NCI-H510A (cell line): ENCODE measurements around the gene MAGI1.

Experiments used
- DNase-seq: peaks from one replicate; lab custom pipeline; 2025; lab: John Stamatoyannopoulos, UW

Gene MAGI1

DNA sequence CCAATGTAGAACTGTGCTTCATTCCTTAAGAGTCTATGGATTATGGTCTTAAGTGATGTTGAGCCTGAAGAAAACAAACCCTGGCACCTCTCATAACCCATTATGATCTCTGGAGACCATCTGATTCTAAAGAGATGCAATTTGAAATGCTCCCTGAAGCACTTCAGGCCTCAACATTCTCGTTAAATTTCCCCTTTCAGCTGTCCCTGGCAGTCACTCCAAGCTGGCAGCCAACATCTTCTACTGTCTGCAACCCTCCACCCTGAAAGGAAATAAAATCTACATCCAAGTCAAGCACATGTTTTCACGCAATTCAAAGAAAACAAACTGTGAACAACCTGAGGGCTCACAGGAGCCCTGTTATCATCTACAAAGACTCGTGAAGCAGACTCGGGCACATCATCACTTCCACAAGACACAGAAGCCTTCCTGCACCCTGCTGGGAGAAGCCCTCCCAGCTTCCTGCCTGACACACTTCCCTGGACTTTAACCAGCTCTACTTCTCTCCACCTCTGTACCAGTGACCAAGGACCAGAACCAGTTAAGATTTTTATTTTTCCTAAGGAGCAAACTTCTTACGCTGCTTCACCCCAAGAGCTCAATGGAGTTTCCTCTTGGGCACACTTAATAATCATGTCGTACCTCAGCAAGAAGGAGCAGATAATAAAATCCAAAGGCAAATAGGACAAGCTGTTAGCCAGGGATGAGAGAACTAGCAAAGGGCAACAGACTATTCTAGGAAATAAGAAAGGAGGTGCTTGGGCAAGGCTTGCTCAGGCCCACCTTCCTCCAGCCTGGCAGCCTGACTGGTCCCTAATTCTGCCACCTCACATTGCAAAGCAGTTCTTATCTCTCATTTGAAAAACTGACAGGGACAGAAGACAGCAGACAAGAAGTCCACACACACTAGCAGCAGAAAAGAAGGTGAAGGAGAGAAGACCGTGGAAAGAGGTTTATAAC is 67.1 kb downstream of the MAGI1 start:
- DNase-seq, result no peak

DNA sequence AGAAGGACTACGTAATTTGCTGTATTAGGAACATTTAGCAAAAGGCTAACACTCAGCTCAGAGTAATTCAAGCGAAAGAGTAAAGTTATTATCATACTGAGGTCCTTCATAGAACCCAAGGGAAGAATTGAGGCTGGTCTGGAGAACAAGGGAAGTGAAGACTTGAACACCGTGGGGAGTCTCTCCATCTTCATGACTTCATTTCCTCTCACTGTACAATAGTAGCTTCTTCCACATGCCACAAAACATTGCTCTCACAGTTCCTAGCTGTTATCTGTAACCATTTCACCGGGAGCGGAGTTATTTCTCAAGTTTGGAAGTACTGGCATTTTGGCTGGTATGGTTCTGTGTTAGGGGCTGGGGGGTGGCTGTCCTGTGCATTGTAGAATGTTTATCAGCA is 69.7 kb downstream of the MAGI1 start:
- DNase-seq, result no peak

DNA sequence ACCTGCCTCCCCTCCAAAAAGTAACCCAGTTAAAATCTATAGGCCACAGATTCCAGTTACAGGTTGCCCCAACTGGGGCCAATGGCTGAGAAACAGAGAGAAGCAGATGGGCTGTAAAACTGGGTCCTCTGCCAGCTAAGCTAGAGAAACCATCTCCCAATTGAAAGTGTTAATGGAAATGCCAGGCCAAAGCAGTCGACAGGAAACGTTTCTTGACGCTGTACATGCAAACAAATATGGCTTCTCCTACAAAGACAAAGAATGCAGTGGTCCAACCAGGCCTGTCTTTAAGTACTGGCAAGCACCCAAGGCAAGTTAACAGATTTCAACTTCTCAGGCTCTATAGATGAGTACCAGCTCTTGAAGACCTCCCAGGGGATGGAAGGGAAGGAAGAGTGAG is 71.3 kb downstream of the MAGI1 start:
- DNase-seq, result no peak

DNA sequence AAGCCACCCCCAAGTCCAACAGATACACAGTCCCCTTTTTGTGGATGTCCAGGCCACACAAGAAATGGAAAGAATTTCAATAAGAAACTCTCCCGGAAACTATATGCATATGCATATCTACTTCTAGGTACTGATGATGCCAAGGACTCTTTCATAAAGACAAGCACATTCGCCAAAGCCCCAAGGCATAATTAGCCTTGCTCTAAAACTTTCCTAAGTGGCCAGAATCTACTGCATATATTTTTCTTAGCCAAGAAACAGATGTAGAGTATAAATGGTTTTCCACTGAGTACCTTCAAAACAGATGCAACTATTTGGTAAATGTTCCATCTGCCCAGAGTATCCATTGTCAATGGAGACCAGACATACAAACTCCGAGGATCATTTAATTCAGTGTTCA is 73.9 kb downstream of the MAGI1 start:
- DNase-seq, result no peak

DNA sequence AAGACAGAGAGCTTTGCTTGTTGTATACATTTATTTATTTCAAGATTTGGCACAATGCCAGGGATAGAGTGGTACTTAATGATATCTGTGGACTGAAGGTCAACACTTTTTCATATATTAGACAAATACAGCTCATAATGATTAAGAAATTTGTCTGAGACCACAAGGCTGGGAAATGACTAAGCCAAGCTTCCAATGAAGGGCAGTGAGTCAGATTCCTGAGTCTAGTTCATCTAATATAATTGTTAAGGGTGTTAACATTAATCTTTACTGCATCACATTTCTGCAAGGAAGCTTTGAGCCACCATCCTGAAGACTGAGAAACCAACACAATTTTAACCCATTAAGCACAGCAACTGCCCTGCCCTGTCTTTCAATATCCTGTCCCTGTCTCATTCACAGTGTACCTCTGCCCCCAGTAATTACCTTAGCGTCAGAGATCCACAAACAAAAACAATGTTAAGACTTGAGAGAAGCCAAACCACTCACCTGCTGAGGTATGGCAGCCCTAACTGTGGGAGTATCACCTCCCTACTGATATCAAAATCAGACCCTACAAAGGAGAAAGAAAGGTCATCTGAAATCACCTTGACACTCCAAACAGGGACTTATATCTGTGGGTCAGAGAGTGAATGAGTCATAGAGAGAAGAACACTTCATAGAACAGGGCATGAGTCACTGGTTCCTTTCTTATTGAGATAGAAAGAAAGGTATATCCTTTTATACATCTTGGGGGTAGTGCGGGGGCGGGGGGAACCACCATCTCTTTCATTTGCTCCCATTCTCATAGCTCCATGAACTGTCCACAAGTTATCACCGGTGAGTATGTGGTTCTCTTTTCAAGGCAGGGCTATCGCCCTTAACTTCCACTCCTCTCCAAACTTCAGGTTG is 74.7 kb downstream of the MAGI1 start:
- no peak for DNase-seq

DNA sequence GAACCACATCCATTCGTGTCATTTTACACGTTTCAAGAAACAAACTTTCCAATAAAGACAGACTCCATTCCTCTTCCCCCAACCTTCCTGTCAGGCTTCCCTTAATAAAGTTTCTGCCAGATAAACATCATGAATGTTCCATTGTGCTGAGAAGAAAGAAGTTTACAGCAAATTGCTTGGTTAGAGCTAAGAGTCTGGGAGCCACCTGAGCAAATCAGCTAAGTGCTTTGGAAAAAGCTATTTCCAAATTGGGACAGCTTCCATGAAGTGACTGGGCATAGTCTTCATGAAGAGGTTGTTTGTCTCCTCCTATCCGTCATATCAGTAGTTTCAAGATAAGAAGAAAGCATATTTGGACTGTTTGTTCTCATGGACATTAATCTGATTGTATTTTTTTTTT is 77.0 kb downstream of the MAGI1 start:
- DNase-seq, result no peak

DNA sequence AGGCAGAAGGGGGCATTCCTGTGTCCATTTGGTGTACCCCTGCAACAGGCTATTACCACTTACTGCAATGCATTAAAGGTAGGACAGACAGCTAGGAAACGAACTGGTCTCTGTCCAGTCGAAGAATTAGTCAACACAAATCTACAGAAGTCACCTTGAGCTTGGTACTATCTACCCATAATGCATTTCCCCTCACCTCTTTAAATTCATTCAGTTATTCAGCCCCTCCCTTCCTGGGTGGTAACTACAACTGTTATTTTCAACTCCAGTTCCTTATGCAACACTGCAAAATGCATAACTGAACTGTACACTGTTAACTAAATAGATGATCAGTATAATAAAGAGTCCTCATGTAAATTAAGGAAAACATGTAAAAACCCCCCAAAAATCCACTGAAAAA is 77.6 kb downstream of the MAGI1 start:
- DNase-seq, result no peak

DNA sequence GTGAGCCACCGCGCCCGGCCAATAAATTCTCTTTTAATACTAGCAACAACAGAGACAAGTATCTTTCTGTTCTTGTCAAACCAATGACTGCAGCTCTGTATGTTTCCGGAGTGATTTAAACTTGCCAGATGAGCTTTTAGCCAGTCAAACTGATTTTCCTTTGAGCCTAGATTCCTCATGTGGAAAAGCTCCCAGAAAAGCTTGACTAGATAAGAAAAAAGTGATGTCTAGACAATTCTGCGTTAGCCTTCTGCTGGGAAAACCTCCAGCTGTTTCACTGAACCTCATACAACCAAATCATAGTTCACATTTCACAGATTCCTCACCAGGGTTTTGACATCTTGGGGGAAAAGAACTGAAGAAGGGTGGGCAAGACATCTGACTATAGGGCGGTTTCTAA is 78.6 kb downstream of the MAGI1 start:
- DNase-seq, result no peak

DNA sequence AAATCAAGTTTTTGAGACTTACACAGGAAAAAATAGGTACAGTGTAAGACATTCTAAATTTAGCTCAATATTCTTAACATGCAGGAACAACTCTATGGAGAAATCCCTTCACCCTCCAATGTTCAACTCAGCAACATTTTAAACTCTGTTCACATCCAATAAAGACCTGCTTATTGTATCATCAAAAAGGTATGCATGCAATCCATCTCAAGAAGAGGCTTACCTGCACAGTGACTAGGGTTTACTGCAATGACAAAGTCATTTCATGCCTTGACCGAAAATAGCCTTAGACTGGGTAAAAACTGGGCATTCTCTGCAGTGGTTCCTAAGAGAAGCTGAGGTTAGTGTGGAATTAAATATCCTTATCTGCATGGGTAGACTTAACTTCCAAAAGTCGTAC is 80.5 kb downstream of the MAGI1 start:
- no peak for DNase-seq

DNA sequence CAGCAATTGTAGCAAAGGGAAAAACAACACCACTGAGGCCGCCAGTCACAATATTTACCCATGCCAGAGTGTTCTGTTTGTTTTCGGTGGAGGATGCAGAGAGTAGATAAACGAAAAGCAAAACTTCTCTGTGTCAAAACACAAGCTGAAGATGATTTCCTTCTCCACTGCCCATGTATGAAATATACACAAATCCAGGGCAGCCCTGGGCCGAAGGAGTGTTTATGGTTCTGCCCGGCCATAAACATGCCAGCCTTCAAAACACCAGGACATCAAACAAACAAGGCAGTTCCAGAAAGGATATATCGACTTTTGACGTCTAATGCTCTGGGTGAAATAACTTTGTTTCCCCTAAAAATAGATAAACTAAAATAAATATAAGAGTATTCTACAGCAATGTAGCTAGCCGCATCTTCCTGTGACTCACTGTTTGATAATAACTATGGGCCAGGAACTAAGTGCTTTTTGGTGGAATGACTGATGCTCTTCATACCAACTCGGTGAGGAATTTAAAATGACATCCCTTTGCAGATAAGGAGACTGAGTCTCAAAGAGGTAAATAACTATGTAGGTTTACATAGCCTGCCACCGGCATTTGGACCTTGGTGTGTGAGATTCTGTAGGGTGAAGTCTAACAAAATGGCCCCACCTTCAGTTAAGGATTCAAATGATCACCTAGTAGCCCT is 82.8 kb downstream of the MAGI1 start:
- no peak for DNase-seq

DNA sequence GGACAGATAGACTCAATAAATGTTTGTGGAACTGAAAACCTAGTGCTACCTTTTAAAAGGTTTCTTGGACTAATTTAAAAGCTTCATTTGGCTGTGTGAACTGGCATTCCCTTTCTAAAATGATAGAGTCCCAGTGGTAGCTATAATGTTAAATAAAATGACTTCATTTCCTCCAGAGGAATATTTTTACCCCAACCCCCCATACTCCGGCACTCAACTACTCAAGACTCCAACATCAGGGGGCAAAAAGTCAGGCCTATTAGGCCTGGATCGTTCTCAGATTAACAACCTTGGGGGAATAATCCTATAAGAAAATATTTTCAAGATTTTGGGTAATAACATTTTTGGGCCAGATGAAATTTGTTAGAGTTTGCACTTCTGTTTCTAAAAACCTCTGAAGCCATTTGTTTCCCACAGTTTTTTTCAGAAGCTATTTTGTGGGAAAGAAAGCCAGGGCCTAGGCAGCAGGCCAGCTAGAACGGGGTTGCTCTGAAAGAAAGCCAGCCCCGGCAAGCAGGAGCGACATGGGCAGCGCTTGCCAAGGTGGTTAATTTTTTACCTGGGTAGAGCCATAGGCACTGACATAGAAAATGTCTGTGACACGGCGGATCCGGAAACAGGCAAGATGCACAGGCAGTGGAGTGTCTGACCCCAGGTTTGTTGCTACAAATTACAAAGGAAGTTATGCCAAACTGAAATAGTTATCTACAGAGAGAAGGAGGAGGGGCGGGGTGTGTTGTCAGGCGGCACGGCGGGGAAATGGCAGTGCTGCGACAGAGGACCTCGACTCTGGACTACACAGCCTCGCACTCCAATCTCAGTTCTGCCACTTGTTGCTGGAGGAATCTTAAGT is 84.6 kb downstream of the MAGI1 start:
- DNase-seq, result no peak

DNA sequence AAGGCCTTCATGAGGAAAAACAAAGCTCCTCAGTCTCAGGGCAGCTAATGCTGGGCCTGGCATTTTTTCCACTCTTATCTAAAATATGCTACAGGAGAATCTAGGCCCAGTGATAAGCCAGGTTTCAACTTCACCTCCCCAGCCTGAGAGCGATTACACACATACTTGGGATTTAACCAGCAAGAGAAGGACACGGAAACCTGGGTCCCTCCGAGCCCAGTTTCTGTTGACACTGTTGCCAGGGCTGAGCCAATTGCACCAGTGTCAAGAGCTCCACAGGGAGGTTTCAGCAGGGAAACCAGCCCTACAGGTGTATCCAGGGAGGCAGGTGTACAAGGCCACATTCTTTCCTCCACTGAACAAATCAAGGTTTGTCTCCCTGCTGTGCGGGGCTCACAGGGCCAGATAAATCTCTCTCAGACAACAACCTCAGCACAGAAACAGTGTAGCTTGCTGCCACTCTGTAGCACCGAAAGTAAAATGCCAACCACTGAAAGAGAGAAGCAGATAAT is 85.4 kb downstream of the MAGI1 start:
- peak; percentile 89 for DNase-seq

DNA sequence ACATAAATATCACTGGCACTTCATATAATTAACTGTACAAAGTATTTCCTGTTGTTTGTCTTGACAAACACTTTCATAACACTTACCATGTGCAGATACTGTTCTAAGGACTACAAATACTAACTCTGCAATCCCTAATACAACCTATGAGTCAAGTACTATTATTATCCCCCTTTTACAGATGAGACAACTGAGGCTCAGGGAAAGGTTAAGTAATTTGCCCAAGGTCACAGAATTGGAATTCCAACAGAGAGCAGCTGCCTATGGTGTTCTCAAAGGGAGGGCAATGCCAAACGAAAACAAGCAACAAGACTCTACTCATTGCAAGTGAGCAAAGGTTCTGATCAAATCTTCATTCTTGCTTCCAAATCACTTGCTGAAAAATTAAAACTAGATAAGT is 85.9 kb downstream of the MAGI1 start:
- no peak for DNase-seq

DNA sequence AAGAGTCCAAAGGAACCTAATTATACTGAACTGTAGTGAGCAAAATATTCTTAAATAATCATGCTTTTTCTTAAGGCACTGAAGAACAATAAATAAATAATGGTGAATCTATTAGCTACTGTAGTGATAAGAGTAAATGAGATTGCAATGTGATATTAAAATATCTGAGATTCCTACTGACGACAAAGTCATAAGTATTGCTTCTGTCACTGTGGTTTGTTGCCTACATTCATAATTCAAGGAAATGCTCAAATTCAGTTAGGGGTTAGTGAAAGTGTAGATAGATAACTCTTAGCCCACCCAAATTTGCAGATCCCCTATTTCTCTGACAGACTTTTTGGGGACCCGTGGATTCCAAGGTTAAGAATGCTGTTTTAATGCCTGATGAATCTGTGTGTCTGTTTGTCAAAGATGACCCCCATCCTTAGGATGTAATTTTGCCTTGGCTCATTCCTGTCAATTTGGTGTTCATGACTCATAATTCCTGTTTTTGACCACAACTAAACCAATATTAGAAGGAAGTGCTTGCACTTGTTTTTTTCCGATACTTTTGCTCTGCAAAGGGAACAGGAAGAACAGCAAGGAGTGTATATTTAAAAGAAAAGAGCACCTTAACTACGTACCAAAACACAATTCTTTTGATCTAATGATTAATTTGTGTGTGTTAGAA is 86.7 kb downstream of the MAGI1 start:
- no peak for DNase-seq

DNA sequence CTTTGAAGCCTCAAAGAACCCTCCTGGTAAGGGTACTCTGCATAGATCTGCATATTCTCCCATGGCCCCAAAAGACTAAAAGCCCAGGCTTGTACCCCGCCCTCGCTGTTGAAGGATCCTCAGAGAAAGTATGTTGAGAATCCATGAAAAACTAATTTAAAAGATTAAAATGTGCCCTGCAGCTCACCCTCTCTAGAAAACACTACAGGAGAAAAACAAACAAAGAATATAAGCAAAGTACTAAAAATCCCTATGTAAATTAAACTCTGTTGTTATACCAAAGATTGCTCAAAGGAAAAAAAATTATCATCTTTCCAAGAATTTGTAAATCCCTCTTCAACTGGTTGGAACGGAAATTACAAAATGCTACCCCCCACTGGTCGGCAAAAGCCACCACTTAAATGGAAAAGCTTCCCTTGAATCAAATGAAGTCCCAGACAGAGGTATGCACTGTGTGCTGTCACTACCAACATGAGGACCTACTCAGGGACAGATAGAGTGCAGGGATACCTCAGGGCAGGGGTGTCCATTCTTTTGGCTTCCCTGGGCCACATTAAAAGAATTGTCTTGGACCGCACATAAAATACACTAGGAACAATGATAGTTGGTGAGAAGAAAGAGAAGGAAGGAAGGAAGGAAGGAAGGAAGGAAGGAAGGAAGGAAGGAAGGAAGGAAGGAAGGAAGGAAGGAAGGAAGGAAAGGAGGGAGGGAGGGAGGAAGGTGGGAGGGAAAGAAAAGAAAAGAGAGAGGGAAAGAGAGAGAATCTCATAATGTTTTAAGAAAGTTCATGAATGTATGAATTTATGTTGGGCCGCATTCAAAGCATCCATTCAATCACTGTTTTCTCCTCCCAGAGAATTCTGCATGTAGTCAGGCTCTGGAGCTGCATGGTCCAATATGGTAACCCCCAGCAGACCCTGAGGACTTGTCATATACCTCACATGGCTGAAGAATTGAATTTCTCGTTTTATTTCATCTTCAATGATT is 88.1 kb downstream of the MAGI1 start:
- no peak for DNase-seq

DNA sequence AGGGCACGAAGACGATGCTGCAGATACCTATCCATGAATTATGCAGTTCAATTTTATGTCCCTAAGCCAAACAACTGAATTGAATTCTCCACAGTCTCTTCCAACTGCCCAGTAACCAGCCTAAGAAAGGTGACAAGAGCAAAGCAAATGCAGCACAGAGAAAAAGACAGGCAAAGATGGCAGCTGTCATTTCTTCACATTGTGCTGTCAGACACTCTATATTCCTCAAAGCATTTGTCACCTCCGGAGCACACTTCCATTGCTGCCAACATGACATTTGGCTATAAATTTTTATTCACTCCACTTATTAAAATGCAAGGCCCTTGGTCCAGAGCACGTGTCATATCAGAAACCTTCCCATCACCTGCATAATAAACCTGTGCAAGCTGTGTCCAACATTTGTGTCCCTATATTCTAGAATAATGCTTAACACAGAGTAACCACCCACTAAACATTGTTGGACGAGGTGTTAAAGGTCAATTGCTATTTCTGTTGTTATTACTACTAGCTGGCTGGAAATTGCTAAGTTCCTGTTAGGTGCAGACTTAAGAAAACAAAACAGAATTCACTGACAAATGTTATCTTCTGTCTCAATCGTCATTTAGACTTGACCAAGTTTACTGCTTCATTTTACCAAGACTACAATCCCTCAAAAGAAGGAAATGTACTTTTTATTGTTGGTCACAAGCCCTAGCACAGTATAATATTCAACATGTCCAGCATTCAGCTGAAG is 89.7 kb downstream of the MAGI1 start:
- DNase-seq, result no peak

DNA sequence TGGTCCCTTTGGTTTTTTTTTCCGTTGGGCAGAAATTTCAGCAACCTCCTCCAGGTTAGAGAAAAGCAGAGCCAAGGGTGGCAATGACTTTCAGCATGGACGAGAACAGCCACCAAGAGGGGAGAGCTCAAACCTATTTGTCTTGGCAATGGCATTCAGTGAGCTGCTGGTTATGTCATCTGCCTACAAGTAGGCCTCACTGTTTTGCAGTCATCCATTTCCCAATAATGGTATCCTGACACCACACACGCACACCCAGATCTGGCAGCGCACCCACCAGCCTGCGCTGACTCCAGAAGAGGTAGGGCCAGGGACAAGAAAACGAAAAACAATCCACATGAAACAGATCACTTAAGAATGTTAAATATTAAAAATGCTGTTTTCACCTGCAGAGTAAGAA is 92.3 kb downstream of the MAGI1 start:
- DNase-seq, result peak; percentile 38

DNA sequence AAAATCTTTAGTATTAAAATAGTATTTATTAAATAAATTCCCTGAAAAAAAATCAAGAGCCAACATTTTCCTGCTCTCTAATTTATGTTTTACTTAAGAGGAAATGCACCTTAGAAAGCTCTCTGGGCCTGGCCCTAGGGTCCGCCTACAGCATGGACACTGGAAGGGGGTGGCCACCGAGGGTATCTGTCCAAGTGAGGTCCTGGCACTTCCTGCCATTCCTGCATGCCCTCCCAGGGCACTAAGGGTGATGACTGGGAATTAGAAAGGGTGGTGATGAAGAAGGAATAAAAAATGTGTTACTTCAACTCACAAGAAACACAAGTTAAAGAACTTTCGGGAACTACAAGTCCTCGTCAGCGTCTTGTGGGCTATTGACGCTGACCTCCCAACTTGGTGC is 92.8 kb downstream of the MAGI1 start:
- no peak for DNase-seq

DNA sequence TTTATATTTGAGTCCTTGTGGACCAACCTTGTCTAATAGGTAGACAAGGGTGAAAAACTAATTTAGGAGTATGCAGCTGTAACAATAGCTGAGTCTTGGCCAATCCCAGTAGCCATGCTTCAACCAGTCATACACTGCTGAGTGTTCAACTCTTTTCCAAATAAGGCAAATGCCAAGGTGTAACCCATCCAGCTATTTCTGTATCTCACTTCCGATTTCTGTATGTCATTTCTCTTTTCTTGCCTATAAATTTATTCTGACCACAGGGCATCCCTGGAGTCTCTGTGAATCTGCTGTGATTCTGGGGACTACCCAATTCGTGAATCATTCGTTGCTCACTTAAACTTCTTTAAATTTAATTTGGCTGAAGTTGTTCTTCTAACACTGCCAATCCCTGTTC is 93.2 kb downstream of the MAGI1 start:
- no peak for DNase-seq
